Choroid plexus epithelial cell (primary cell): ENCODE measurements around the gene MAP1LC3B.

Experiments used
- DNase-seq: peaks from one replicate; pipeline ENCODE4 v3.0.0-alpha.2; 2010; ENCODE audit warnings: low read depth
- H3K4me3 ChIP-seq: 2 replicates; pipeline ENCODE4 v1.5.1; 2011; ENCODE audit warnings: low read depth, mild to moderate bottlenecking, control low read depth, low read length, moderate library complexity
- CTCF ChIP-seq: conservative IDR thresholded peaks from 2 replicates; pipeline ENCODE4 v1.5.1; 2011; ENCODE audit warnings: low read depth, mild to moderate bottlenecking, control low read depth, inconsistent platforms, low read length, moderate library complexity

Gene MAP1LC3B

GRCh38 chr16:87416826-87417527 lies 24.8 kb downstream of the MAP1LC3B start:
- DNase-seq = peak; percentile 81

GRCh38 chr16:87417528-87417910 lies 25.4 kb downstream of the MAP1LC3B start:
- no peak overlapping the region for H3K4me3 ChIP-seq
- no peak for DNase-seq
- TF ChIP-seq CTCF = no peak

More at GRCh38 chr16:87416826-87417527, 24.8 kb downstream of the MAP1LC3B start:
- peak; percentile 84 for TF ChIP-seq CTCF
- H3K4me3 ChIP-seq = no peak overlapping the region

GRCh38 chr16:87418216-87418615 lies 26.1 kb downstream of the MAP1LC3B start:
- no peak for TF ChIP-seq CTCF
- no peak for DNase-seq
- no peak overlapping the region for H3K4me3 ChIP-seq

- no peak for DNase-seq
- no peak for TF ChIP-seq CTCF
Measured at GRCh38 chr16:87418644-87419043, 26.5 kb downstream of the MAP1LC3B start.

GRCh38 chr16:87420026-87421002 lies 28.2 kb downstream of the MAP1LC3B start:
- H3K4me3 ChIP-seq = no peak overlapping the region
- TF ChIP-seq CTCF = peak; percentile 38
- DNase-seq = no peak

More at GRCh38 chr16:87418644-87419043, 26.5 kb downstream of the MAP1LC3B start:
- H3K4me3 ChIP-seq = no peak overlapping the region

- no peak overlapping the region for H3K4me3 ChIP-seq
- no peak for DNase-seq
- TF ChIP-seq CTCF = no peak
Measured at GRCh38 chr16:87421003-87421912, 29.1 kb downstream of the MAP1LC3B start.
